Stimulated activated naive CD8-positive, alpha-beta T cell treated with anti-CD3 and anti-CD28 coated beads, Interleukin-15, Interleukin-2, amounts not matched to agents 100 ng/mL and 50 ng/mL, for 24 hours (primary cell): ENCODE data around the gene DNTT.
"Not testable (repeated sequence)": the region's sequence is repeated elsewhere in the genome, so short reads cannot be mapped to it uniquely, and the experiment has no call there.

Experiments used
- H3K27ac Mint-ChIP-seq: one replicate; pipeline ENCODE4 v1.8.0; 2021; ENCODE audit warnings: mild to moderate bottlenecking, mixed read lengths
- H3K27me3 Mint-ChIP-seq: one replicate; pipeline ENCODE4 v1.8.0; 2021; ENCODE audit warnings: mixed read lengths
- H3K36me3 Mint-ChIP-seq: one replicate; pipeline ENCODE4 v1.8.0; 2021; ENCODE audit warnings: low read depth, mixed read lengths
- H3K4me1 Mint-ChIP-seq: one replicate; pipeline ENCODE4 v1.8.0; 2021; ENCODE audit warnings: low read depth, mixed read lengths
- H3K4me3 Mint-ChIP-seq: one replicate; pipeline ENCODE4 v1.8.0; 2021; ENCODE audit warnings: mild to moderate bottlenecking, mixed read lengths
- H3K9me3 Mint-ChIP-seq: one replicate; pipeline ENCODE4 v1.8.0; 2021; ENCODE audit warnings: mixed read lengths

The DNTT gene

DNA sequence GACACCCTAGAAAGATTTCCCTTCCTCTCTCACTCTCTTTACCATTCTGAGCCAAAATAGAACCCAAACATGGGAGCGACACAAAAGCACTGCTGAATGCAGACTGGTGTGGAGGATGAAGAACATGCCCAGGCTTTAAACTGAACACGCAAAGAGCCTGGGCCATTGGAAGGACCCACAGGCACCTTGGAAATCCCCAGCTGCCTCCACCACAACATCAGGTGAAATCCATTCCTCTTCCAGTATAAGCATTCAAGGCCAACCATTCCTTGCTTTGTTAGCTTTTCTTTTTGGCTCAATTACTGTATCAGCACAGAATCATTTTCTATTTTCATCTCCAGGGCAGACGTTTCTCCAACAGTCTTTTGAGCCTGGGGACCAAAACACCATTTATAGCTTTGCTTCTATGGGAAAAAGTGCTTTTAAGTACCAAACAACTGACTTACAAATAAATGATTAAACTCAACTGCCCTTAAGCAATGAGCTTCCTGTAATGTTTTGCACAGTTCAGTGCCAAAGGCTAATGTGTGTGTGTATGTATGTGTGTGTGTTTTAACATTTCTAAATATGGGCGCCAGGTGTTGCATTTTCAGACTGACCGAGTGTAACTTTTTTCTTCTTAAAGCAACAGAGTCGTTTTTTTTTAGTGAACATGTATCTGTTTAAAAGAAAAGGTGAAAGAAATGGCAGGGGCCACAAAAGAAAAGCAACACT, 16.7 kb upstream of the DNTT start:
- H3K36me3 Mint-ChIP-seq: no peaks in the 10 kb centered on the region
- no peaks in the 10 kb centered on the region for H3K9me3 Mint-ChIP-seq
- peak overlapping the region; percentile 43 for H3K27ac Mint-ChIP-seq
- no peaks in the 10 kb centered on the region for H3K27me3 Mint-ChIP-seq
- peaks cover 28% of the 10 kb centered on the region for H3K4me1 Mint-ChIP-seq
- H3K4me3 Mint-ChIP-seq: peak overlapping the region; percentile 40

DNA sequence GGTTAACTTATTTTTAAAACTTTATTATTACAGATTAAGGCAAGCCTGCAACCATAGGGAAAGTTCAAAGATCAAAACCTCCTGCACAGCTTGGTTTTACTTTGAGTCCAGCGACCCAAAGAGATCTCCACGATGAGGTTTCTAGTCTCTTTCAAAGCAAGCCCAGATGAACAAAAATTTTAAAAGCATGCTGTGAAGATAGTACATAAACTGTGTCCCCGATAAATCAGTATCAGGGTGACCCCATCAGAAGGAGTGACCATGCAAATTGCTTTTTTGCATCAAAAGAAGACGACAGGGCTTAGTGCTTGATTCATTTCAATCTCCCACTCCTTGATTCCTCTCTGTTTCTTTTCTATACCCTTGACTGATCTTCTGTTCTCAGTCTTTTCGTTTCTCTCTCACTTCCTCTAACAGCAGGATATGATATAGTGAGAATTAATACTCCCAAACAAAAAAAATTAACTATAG, 16.0 kb upstream of the DNTT start:
- Mint-ChIP-seq H3K4me3 (peak overlapping the region; percentile 40), H3K27ac (peak overlapping the region; percentile 8), H3K36me3 (no peaks in the 10 kb centered on the region), H3K27me3 (no peaks in the 10 kb centered on the region), H3K9me3 (no peaks in the 10 kb centered on the region), H3K4me1 (peaks cover 28% of the 10 kb centered on the region)

DNA sequence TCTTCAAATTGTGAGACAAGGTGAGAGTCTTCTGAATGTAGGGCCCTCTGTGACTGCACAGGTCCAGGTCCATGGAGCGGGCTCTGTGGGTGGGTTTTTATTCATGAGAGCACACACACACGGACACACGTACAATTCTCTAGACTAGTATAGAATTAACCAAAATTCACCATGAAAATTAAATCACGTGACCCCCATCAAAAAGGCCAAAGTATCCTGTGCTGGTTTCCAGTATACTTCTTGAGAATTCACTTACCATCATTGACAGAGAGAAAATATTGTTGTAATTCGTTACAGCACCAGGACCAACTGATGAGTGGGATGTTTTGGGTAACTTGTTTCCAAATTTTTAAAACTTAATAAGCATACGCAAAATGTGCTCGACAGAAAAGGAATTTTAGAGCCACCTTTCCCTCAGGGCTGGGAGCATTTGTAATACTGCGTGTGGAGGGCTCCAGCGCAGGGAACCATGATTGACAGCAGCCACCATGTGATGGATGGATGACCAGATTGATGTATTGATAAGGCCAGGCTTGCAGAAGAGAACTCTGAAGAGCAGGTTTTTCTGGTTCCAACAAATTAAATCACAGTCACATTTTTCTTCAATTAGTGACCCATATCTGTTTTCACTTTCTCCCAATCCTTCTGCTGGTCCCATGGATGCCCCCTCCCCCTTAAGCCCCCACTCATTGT, 14.9 kb upstream of the DNTT start:
- H3K36me3 Mint-ChIP-seq: no peaks in the 10 kb centered on the region
- H3K27me3 Mint-ChIP-seq: no peaks in the 10 kb centered on the region
- H3K4me3 Mint-ChIP-seq: no peak overlapping the region
- peaks cover 28% of the 10 kb centered on the region for H3K4me1 Mint-ChIP-seq
- no peak overlapping the region for H3K27ac Mint-ChIP-seq
- H3K9me3 Mint-ChIP-seq: no peaks in the 10 kb centered on the region

DNA sequence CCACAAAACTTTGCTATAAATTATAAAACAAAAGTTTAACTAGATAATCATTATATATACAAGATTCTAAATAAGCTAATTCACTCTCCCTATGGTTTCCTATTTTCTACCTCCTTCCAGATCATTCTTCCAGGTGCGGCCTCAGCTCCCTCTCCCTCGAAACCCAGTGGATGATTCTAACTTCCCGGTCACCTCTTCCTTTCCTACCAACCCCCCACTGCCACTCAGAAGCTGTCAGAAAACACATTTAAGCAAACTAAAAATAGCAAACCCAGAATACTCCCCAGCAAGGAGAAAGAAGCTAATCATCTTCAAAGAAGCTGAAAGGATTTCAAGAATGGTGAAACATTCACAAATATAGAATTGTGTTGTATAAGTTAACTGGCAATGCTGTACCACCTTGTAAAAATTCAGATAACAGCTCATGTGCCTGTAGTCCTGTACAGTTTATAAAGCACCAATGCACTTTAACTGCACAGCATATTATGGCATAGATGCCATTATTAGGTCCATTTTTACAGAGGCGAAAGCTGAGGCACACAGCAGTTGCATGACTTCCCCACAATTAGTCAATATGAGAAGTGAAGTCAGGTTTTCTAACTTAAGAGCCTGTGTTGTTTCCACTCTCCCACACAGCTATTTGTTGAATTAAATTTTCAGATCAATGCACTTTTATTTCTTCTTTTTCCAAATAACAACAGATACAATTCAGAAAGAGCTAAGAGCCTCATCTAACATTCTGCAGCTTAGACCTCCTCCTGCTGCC, 13.7 kb upstream of the DNTT start:
- Mint-ChIP-seq H3K9me3 (no peaks in the 10 kb centered on the region), H3K4me3 (no peak overlapping the region), H3K36me3 (no peaks in the 10 kb centered on the region), H3K4me1 (peaks cover 35% of the 10 kb centered on the region), H3K27me3 (no peaks in the 10 kb centered on the region), H3K27ac (peak overlapping the region; percentile 6)

DNA sequence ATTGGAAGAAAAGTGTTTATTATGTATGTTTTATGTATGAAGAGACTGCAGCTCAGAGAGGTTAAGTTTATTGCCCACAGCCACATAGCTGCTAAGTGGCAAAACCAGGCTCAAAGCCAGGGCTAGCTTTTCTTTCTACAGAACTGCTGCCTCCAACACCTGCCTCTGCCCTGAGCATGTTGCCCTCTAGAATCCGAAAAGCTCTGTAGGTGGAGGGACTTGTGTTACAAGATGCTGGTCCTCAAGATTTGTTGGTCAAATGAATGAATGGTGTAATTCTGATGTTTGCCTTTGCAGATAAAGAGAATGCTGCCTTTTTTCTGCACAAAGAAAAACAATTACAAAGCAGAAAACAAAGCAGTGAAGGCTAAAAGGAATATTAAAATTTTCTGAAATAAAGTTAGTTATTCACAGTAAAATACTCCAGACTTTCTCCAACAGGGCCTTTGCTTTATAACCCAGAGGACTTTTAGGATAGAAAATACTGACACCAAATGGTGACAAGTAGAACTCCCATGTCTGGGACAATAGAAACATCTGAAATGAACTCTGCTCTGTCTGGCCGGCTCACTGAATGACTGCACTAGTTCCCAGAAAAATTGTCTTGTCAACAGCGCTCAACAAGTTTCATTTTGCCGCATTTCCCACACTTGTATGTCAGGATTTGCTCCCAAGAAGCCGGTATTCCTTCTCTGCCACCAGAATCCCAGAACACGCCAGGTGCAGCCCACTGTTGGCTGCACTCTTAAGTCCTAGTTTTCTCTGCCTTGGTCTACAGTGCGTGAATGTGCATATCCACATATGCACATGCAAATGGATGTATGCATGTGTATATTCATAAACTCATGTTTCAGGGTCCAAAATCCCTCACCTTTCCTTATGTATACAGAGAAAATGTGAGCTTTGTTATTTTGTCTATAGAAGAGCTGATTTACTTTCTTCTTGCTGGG, 11.0 kb upstream of the DNTT start:
- H3K4me1 Mint-ChIP-seq: peaks cover 29% of the 10 kb centered on the region
- no peak overlapping the region for H3K4me3 Mint-ChIP-seq
- no peaks in the 10 kb centered on the region for H3K9me3 Mint-ChIP-seq
- H3K27me3 Mint-ChIP-seq: no peaks in the 10 kb centered on the region
- H3K36me3 Mint-ChIP-seq: no peaks in the 10 kb centered on the region
- H3K27ac Mint-ChIP-seq: no peak overlapping the region

DNA sequence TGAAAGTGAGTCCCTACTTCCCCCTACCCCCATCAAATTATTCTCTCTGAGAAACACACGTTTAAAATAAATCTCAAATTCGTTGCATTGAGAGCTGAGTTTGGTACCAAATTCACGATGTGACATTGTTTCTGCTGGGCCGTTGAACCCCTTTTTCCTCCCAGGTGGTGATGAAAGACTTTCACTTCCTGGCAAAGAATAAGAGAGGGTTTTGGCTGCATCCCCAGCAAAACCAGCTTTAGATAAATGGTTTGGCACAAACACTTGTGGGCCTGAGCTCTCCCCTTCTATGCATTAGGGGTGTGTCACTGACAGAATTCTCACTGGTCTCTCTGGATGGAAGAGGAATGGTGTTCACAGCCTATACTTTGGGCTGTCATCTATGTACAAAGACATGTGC, 8.8 kb upstream of the DNTT start:
- Mint-ChIP-seq H3K4me1 (peaks cover 46% of the 10 kb centered on the region), H3K27ac (no peak overlapping the region), H3K9me3 (no peaks in the 10 kb centered on the region), H3K27me3 (no peaks in the 10 kb centered on the region), H3K4me3 (no peak overlapping the region), H3K36me3 (no peaks in the 10 kb centered on the region)

DNA sequence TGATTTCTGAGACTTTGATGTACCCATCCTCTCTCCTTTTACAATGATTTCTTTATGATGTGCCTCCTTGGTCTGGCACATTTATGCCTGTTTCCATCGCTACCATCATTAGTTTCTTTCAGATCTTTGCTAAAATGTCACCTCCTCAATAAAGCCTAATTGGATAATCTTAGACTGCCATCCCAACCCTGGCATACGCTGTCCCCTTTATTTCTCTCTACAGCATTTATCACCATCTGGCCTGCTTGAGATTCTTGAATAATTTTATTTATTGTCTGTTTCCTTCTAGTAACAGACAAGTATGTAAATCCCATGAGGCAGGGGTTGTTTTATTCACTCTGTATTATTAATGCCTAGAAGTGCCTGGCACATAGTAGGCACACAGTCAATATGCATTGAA, 6.7 kb upstream of the DNTT start:
- Mint-ChIP-seq H3K27me3 (no peaks in the 10 kb centered on the region), H3K4me1 (peaks cover 47% of the 10 kb centered on the region), H3K4me3 (no peak overlapping the region), H3K27ac (no peak overlapping the region), H3K9me3 (no peaks in the 10 kb centered on the region), H3K36me3 (no peaks in the 10 kb centered on the region)

DNA sequence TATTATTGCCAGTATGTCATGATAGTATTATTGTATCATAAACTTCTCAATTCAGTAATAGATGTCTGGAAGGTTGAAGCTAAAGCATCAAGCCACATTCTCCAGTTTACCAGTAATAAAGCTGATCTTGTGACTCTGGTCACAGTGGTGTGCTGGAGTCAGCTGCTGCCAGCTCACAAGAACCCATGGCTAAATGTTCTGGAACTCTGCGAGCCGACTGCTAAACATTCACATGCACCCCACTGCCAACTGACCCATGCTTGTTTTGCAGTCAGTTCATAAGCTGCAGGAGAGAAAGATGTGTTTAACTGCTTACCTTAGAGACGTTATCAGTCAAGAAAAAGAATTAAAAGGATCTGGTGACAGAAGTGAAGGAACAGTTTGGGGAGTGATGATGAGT, 5.9 kb upstream of the DNTT start:
- Mint-ChIP-seq H3K27me3 (no peaks in the 10 kb centered on the region), H3K27ac (no peak overlapping the region), H3K4me1 (peaks cover 47% of the 10 kb centered on the region), H3K4me3 (no peak overlapping the region), H3K9me3 (no peaks in the 10 kb centered on the region), H3K36me3 (no peaks in the 10 kb centered on the region)

DNA sequence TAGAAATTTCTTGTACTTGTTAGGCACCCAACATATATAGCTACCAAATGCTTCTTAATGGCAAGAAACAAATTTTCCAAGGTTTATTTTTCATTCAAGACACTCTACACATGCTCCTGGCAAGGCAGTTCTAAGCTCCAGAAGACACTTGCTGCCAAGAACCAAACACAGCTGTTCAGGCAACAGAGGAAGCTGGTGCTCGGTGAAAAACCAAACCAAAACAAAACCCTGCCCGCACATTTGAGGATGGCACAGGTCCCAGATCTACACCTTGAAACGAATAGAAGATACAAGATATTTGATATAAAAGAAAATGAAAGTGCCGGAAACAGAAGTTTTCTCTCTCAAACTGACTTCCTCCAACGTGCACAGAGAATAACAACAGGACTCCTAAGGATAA, 4.9 kb upstream of the DNTT start:
- Mint-ChIP-seq H3K4me1 (peaks cover 53% of the 10 kb centered on the region), H3K36me3 (no peaks in the 10 kb centered on the region), H3K4me3 (peak overlapping the region; percentile 60), H3K9me3 (no peaks in the 10 kb centered on the region), H3K27ac (peak overlapping the region; percentile 56), H3K27me3 (peaks cover 6% of the 10 kb centered on the region)

DNA sequence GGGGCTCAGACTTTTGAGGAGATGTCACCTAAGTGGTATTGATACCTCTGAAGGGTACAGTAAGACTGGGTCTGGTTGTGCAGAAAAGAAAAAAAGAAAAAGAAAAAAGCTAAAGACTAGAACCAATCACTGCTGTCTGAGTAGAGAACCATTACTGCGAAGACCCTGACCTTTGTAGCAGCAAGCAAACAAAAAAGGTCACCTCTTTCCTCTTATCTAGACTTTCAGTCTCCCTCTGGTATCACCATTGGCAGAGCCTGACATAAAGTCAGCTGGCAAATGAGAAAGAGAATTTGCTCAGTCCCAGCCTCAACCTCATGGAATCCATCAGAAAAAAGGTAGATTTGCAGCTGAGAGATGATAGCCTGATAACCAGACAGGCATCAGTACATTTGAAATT, 2.6 kb upstream of the DNTT start:
- Mint-ChIP-seq H3K27ac (no peak overlapping the region), H3K27me3 (peaks cover 12% of the 10 kb centered on the region), H3K4me3 (no peak overlapping the region), H3K4me1 (peaks cover 58% of the 10 kb centered on the region), H3K36me3 (no peaks in the 10 kb centered on the region), H3K9me3 (no peaks in the 10 kb centered on the region)

DNA sequence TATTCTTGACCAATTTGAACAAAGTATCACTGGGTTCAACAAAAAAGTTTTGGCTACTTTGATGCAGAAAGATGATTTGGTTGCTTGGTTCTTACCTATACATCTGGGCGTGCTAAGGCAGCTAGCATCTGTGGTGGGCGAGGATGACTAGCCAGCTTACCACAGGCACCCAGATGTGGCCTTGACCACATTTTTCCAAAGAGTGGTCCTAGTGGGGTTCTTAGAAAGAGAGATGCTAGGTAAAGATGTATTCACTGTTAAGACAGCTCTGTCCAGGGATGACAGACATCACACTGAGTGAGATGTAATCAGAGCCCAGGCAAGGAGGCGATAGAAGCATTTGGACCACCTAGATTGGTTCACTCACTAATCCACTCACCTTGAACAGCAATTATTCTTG, 785 bp downstream of the DNTT start:
- no peak overlapping the region for H3K4me3 Mint-ChIP-seq
- H3K4me1 Mint-ChIP-seq: peaks cover 42% of the 10 kb centered on the region

DNA sequence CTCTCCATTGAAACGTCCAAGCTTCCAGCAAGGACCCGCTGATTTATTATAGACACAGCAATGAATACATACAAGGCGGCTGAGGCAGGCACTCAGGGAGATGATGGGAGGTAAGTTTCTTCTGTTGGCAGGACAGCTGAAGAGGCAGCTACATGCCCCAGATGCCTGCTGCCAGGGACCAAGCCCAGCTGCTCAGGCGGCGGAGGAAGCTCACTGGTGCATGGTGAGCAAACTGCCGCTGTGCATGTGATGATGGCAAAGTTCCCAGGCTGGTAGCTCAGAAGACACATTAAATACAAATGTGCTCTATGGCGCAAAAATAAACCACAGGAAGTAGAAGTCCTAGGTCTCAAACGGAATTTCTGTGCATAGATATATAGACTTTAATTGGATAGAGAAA, 2.3 kb downstream of the DNTT start:
- Mint-ChIP-seq H3K36me3 (no peaks in the 10 kb centered on the region), H3K27me3 (peaks cover 17% of the 10 kb centered on the region), H3K4me1 (peaks cover 28% of the 10 kb centered on the region)

More for the DNA sequence above, 785 bp downstream of the DNTT start:
- Mint-ChIP-seq H3K36me3 (no peaks in the 10 kb centered on the region), H3K9me3 (no peaks in the 10 kb centered on the region), H3K27me3 (peaks cover 17% of the 10 kb centered on the region), H3K27ac (no peak overlapping the region)

DNA sequence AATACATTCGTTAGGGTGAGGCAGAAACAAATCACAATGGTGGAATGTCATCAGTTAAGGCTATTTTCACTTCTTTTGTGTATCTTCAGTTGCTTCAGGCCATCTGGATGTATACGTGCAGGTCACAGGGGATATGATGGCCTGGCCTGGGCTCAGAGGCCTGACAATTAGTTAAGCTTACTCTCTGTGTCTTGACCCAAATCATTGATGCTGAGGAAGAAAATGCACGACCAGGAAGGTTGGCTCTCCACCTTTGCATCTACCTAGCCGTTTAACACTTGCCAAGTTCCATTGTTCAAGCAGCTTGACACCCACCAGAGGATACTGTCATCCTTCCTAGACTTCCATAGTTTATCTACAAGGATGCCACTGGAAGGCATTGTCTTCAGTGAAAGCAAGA, 4.6 kb downstream of the DNTT start:
- H3K27me3 Mint-ChIP-seq: peaks cover 14% of the 10 kb centered on the region
- H3K36me3 Mint-ChIP-seq, H3K9me3 Mint-ChIP-seq, H3K27ac Mint-ChIP-seq, H3K4me3 Mint-ChIP-seq: not testable (repeated sequence)
- H3K4me1 Mint-ChIP-seq: peaks cover 27% of the 10 kb centered on the region

More for the DNA sequence above, 2.3 kb downstream of the DNTT start:
- H3K27ac Mint-ChIP-seq: no peak overlapping the region
- H3K9me3 Mint-ChIP-seq: no peaks in the 10 kb centered on the region
- H3K4me3 Mint-ChIP-seq: no peak overlapping the region

DNA sequence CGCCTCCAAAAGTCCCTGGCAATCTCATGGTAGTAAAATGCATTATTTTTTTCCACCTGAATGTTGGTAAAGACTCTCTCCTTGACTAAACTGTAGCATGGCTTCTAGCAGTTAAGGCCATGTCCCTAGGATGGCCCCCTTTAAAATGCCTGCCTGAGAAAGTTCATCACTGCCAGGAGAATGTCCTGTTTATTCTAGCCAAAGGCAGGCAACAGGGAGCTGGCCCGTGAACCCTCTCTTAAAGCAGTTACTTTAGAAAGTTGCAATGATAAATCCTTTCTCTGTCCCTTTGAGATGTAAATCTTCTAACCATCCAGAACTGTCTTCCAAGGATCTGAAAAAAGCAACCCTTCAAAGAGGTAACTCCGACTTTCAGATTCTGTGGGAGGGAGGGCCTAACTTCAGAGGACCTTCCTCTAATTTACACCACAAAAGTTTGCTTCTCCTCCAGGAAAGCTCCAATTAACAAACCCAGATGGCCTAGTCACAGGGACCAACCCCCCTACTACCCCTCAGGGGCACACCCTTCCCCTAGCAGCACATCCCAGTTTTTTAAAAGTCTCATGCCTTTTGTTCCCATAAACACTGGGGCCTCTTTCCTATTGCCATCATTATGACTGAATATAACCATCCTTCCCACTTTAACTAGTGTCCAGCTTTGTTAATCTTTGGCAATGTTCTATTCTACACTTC, 5.5 kb downstream of the DNTT start:
- H3K27me3 Mint-ChIP-seq: peaks cover 10% of the 10 kb centered on the region

More for the DNA sequence above, 5.5 kb downstream of the DNTT start:
- Mint-ChIP-seq H3K9me3 (no peaks in the 10 kb centered on the region), H3K4me1 (peaks cover 18% of the 10 kb centered on the region), H3K4me3 (no peak overlapping the region), H3K36me3 (no peaks in the 10 kb centered on the region), H3K27ac (no peak overlapping the region)
